GM18867 (cell line): ENCODE measurements around the gene SLCO1B1.

Experiments
- ATAC-seq: cut with Tn5 transposase; IDR thresholded peaks from one replicate; pipeline ENCODE4 v1.9.1; 2021; ENCODE audit warnings: mild to moderate bottlenecking, moderate library complexity; ENCODE audit not compliant: unreplicated experiment

The SLCO1B1 gene

DNA sequence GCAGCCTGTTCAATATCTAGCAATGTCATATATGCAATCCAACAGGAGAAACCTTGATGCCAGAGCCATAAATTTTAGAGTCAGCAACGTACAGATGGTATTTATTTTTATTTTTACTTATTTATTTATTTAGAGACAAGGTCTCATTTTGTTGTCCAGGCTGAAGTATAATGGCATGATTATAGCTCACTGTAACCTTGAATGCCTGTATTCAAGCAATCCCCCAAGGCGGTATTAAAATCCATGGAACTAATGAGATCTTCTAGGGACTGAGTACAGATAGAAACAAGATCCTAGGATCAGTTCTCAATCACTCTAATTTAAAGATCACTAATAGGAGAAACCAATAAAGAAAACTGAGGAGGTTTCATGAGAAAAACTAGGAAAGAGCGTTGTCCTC is 89.3 kb downstream of the SLCO1B1 start:
- no peak for ATAC-seq

DNA sequence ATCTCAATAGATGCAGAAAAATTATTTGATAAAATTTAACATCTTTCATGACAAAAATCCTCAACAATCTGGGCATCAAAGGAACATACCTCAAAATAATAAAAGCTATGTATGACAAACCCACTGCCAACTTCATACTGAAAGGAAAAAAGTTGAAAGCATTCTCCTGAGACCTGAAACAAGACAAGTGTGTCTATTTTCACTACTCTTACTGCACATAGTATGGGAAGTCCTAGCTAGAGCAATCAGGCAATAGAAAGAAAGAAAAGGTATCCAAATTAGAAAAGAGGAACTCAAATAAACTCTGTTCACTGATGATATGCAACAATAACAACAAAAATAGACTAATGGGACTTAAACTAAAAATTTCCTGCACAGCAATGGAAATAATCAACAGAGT is 90.1 kb downstream of the SLCO1B1 start:
- ATAC-seq, result no peak

DNA sequence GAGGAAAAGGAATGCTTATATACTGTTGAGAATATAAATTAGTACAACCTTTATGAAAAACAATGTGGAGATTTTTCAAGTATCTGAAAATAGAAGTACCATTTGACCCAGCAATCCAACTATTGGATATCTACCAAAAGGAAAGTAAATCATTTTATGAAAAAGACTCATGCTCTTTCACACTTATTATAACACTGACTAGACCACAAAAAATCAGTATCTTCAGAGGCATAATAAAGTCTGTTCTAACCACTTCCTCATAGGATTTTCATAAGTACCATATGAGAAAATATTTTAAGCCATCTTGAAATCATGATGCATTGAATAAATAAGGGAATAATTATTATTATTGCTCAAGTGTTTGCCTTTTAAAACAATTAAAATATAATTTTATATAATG is 90.8 kb downstream of the SLCO1B1 start:
- ATAC-seq, result peak; percentile 63

DNA sequence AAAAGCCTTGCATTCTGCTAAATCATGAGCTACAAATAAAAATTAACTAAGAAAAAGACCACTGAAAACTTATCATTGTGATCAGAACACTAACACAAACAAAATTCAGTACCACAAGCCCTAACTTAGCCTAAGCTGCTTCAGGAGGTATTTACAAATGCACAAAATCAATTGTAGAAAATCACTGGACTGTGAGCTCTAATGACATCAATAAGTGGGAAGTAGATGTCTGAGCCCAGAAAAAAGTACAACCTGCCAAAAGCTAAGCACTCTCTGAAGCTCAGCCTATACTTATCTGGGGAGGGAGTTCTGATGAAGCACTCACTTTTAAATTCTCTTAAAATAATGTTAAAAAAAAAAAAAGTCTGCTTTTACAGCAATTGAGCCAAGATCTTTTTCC is 92.9 kb downstream of the SLCO1B1 start:
- ATAC-seq, result no peak

DNA sequence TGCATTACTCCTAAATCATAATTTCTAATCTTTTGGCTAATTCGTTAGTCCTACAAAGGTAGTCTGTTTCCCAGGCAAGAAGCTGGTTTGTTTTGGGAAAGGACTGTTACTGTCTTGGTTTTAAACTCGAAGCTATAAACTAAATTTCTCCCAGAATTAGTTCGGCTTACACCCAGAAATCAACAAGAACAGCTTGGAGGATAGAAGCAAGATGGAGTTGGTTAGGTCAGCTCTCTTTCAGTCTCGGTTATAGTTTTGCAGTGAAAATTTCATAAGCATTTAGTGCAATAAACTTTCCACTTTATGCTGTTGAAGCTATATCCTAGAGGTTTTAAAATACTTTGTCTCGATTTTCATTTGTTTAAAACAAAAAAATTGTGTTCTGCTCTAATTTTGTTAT is 103.4 kb downstream of the SLCO1B1 start:
- ATAC-seq, result no peak

DNA sequence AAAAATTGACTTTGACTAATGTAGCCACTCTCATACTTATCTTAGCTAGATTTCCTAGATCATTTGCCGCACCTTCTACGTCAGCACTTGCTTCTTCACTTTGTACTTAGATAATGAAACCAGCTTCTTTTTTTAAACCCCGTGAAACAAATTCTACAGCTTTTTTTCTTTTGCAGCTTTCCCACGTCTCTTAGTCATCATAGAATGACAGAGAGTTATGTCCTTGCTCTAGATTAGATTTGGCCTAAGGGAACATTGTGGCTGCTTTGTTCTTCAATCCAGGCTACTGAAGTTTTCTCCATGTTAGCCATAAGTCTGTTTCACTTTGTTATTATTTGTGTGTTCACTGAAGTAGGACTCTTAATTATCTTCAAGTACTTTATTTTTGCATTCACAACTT is 108.9 kb downstream of the SLCO1B1 start:
- no peak for ATAC-seq

DNA sequence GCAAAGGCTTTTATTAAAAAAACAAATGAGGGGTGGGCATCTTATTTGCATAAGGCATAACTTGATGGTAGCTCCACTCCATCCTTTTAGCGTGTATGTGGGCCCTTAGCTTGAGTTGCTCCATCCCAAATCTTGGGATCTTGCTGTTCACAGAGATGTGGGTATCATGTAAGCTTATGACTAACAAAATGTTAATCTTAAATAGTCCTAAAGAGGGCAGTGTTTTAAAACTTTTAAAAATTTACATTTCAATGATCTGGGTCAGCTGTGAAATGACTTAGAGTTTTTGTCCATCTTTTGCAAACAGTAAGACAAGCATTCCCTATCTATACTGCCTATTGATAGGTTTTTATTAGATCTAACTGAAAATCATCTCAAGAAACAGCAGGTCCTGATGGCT is 117.7 kb downstream of the SLCO1B1 start:
- peak; percentile 53 for ATAC-seq

DNA sequence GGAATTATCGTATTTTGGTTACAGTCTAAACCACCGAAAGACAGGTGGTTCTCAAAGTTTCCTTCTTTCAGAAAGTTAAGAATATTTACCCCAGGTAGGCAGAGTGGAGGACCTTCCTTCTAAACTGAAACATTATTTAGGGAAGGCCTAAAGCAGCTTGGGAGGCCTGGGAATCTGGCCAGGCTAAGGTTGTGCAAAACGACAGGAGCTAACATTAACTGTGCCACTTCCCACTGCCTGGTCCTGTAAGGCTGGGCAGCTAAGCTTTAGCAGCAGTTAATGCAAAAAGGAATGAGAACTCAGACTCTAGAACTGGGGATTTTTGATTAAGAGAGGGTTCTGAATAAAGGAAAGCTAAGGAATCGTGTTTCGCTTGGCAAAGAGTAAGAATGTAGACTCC is 121.1 kb downstream of the SLCO1B1 start:
- no peak for ATAC-seq

DNA sequence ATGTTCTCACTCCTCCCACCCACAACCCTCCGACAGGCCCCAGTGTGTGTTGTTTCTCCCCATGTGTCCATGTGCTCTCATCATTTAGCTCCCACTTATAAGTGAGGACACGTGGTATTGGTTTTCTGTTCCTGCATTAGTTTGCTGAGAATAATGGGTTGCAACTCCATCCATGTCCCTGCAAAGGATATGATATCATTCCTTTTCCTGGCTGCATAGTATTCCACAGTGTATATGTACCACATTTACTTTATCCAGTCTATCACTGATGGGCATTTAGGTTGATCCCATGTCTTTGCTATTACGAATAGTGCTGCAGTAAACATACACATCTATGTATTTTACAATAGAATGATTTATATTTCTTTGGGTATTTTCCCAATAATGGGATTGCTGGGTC is 126.2 kb downstream of the SLCO1B1 start:
- ATAC-seq, result no peak

DNA sequence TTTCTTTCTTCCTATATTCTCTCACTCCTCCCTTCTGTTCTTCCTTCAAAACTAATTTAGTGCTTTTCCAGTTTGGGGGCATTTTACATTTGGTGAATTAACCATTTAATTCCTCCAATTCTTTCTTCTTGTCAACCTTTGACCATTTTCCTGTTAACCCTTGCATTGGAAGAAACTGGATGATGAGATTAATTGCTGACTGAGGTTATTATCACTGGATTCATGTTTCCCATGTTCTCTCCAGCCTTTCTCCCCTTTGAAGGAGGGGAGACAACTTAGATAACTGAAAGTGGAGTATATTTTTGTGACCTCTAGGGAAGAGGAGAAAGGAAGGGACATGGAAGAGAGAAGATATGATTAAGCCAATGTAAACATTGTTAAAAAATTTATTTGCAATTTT is 133.2 kb downstream of the SLCO1B1 start:
- no peak for ATAC-seq

DNA sequence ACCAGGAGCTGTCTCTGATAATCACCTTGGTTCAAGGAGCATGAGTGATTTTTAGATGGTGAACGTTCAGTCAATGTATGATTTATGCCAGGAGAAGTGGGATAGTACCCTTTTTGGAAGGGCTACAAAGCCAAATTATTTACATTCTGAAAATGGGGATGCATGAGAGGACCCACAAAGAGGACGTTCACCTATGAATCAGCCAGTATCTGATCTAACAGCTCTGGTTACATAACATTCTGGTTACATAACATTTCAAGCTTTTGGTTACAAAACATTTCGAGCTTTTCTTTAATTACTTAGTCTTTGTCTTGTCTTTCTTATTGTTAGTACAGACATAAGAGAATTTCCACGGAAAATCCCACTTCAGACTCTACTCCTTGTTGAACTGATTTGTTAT is 134.9 kb downstream of the SLCO1B1 start:
- ATAC-seq, result no peak

DNA sequence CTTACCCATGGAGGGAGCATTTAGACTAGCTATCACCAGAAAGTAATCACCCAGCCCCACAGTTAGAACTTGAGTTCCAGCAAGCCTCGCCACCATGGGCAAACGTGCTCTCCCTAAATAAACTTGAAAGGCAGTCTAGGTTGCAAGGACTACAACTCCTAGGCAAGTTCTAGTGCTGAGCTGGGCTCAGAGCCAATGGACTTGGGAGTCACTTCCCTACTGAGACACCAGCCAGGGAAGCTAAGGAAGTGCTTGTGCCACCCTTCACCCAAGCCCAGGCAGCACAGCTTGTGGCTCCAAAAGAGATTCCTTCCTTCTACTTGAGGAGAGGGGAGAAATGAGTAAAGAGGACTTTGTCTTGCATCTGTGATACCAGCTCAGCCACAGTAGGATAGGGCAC is 145.8 kb downstream of the SLCO1B1 start:
- no peak for ATAC-seq
